ENCODE measurements around the gene OR6M1. TPM values are rescaled to one million over a fixed set of nuclear protein-coding genes. Genes with fewer than 3 reads are reported as not detected.

OR6M1 gene
- polyA plus RNA-seq, 3 donors from 2014 or later, result not detected

DNA sequence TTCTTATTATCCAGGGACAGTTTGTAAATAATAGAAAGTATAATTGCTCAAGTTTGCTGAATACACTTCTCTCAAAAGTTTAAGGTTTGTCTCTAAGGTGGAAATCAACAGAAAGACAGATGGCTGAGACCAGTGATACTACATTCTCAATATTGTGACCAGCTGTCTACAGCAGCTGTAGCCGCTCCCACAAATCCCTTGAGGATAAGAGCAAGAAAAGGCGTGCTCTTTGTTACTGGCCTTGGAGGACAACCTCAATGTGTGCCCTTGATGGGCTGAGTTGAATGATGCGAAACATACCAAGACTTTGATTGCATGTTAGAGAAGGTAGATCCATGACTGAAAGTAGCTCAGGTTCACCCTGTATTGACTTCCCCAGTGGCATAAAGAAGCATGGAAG, 6.1 kb downstream of the OR6M1 start:
- Mint-ChIP-seq H3K36me3 (no peaks in the 10 kb centered on the region), H3K27me3 (ENCODE audit: low read depth in 3 of 3) (peaks cover 0 to 6% (median 3%) of the 10 kb centered on the region in 3 donors), H3K27ac (no peak overlapping the region), H3K4me3 (no peak overlapping the region), H3K9me3 (no peaks in the 10 kb centered on the region), H3K4me1 (no peaks in the 10 kb centered on the region)
- no peak for DNase-seq

GRCh38 chr11:123799438-123799837, 6.7 kb downstream of the OR6M1 start:
- Mint-ChIP-seq H3K9me3 (no peaks in the 10 kb centered on the region), H3K27me3 (ENCODE audit: low read depth in 3 of 3) (peaks cover 0 to 7% (median 3%) of the 10 kb centered on the region in 3 donors), H3K27ac (no peak overlapping the region), H3K4me3 (no peak overlapping the region), H3K4me1 (no peaks in the 10 kb centered on the region), H3K36me3 (no peaks in the 10 kb centered on the region)
- DNase-seq, result no peak

DNA sequence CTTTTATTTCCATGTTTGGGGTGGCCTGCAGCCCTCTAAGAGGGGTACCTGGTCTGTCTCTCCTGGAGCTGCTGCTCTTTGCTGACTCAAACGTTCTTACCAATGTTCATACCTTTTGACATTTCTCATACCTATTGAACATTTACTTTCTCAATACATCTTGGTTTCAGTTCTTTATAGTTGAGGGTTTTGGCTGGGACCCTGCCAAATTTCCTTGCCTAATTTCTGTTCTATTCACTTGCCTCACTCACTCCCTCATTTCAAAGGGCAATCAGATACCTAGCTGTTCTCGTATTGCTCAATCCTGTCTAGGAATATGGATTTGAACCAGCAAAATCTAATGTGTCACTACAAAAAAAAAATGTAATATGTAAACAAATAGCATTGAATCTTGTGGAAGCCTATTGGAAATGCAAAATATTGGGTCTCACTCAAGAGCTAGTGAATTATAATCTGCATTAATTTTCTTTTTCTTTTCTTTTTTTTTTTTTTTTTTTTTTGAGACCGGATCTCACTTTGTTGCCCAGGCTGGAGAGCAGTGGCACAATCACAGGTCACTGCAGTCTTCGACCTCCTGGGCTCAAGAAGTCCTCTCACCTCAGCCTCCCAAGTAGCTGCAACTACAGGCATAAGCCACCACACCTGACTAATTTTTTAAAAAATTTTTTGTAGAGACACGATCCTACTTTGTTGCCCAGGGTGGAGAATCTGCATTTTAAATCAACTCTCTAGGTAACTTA, 7.5 kb downstream of the OR6M1 start:
- Mint-ChIP-seq H3K4me3 (no peak overlapping the region), H3K4me1 (no peaks in the 10 kb centered on the region), H3K27me3 (ENCODE audit: low read depth in 3 of 3) (peaks cover 0 to 7% (median 3%) of the 10 kb centered on the region in 3 donors), H3K27ac (no peak overlapping the region), H3K9me3 (no peaks in the 10 kb centered on the region), H3K36me3 (no peaks in the 10 kb centered on the region)
- DNase-seq, result no peak

- peaks cover 0 to 7% (median 3%) of the 10 kb centered on the region in 3 donors for H3K27me3 Mint-ChIP-seq (ENCODE audit: low read depth in 3 of 3)
Measured at GRCh38 chr11:123798079-123798478, 8.1 kb downstream of the OR6M1 start.

DNA sequence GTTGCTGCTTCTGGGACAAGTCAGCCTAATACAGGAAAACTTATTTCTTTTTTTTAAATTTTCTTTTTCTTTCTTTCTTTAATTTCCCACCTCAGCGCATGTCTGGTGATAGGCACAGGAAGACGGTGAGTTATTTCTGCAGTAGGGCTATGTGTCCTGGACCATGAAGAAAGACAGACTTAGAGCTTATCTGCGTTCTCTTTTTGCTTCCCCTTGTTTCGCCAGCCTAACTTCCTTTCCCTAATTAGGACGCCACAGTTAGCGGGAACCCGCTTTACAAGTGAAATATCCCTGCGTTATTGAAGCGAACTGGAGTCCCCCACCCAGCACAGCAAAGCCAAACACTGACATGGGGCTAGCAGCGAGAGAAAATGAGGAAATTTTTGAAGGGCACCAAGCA, 8.6 kb downstream of the OR6M1 start:
- Mint-ChIP-seq H3K27ac (no peak overlapping the region), H3K4me1 (no peaks in the 10 kb centered on the region), H3K36me3 (no peaks in the 10 kb centered on the region), H3K27me3 (ENCODE audit: low read depth in 3 of 3) (peaks cover 0 to 4% (median 3%) of the 10 kb centered on the region in 3 donors), H3K4me3 (no peak overlapping the region), H3K9me3 (no peaks in the 10 kb centered on the region)
- no peak for DNase-seq

More at GRCh38 chr11:123798079-123798478, 8.1 kb downstream of the OR6M1 start:
- no peak overlapping the region for H3K27ac Mint-ChIP-seq
- no peak for DNase-seq
- H3K36me3 Mint-ChIP-seq, result no peaks in the 10 kb centered on the region
- H3K4me3 Mint-ChIP-seq, result no peak overlapping the region
- no peaks in the 10 kb centered on the region for H3K9me3 Mint-ChIP-seq
- no peaks in the 10 kb centered on the region for H3K4me1 Mint-ChIP-seq

DNA sequence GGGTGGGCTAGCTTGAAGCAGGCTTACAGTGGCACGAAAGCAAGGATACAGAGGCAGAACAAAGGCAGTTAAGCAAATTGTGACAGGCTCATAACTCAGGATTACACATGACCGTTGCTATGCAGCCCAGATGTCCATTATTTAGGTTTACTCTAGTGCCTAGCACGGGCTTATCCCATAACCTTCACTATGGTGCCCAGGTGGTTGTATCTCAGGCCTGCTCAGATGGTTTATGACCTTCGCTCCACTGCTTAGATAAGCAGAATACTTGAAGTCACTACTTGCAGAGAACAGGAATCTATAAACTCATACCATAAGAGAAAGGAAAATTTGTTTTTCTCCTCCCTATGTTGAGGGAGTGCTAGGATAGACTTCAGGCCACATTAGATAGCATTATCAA, 9.0 kb downstream of the OR6M1 start:
- no peak for DNase-seq
- Mint-ChIP-seq H3K9me3 (no peaks in the 10 kb centered on the region), H3K27me3 (ENCODE audit: low read depth in 3 of 3) (peaks cover 0 to 4% (median 4%) of the 10 kb centered on the region in 3 donors), H3K27ac (no peak overlapping the region), H3K4me3 (no peak overlapping the region), H3K4me1 (no peaks in the 10 kb centered on the region), H3K36me3 (no peaks in the 10 kb centered on the region)

GRCh38 chr11:123796226-123796625, 9.9 kb downstream of the OR6M1 start:
- H3K4me3 Mint-ChIP-seq, result no peak overlapping the region

GRCh38 chr11:123783536-123783935, 22.6 kb downstream of the OR6M1 start:
- no peak for DNase-seq
- no peak overlapping the region for H3K4me3 Mint-ChIP-seq
- peaks cover 0 to 10% (median 0%) of the 10 kb centered on the region in 3 donors for H3K27me3 Mint-ChIP-seq (ENCODE audit: low read depth in 3 of 3)
- H3K9me3 Mint-ChIP-seq, result peaks cover 0 to 8% (median 1%) of the 10 kb centered on the region in 6 donors
- no peaks in the 10 kb centered on the region for H3K4me1 Mint-ChIP-seq
- no peak overlapping the region for H3K27ac Mint-ChIP-seq
- H3K36me3 Mint-ChIP-seq, result no peaks in the 10 kb centered on the region

More at GRCh38 chr11:123796226-123796625, 9.9 kb downstream of the OR6M1 start:
- DNase-seq, result no peak
- Mint-ChIP-seq H3K9me3 (no peaks in the 10 kb centered on the region), H3K27me3 (ENCODE audit: low read depth in 3 of 3) (peaks cover 0 to 4% (median 4%) of the 10 kb centered on the region in 3 donors), H3K27ac (no peak overlapping the region), H3K36me3 (no peaks in the 10 kb centered on the region), H3K4me1 (no peaks in the 10 kb centered on the region)

DNA sequence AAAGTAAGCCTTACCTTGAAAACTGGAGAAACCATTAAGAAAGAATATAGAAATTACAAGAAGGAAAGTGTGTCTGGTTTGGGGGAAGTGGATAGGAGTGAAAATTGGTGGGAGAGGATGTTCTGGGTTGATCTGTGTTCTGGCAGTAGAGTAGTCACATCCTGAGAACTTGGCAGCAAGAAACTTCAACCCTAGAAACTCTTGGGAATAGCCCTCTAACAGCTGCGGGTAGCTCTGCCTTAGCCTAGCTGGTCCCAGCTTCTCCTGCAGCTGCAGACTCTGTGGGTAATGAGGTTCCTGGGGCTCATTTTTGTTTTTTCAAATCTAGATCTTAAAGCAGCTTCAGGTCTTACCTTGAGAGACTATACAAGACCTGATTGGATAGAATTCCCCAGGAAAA, 27.6 kb downstream of the OR6M1 start:
- Mint-ChIP-seq H3K4me1 (no peaks in the 10 kb centered on the region), H3K9me3 (peaks cover 0 to 2% (median 0%) of the 10 kb centered on the region in 6 donors), H3K27ac (no peak overlapping the region), H3K27me3 (ENCODE audit: low read depth in 3 of 3) (peaks cover 0 to 4% (median 3%) of the 10 kb centered on the region in 3 donors), H3K36me3 (no peaks in the 10 kb centered on the region), H3K4me3 (no peak overlapping the region)
- DNase-seq, result no peak

DNA sequence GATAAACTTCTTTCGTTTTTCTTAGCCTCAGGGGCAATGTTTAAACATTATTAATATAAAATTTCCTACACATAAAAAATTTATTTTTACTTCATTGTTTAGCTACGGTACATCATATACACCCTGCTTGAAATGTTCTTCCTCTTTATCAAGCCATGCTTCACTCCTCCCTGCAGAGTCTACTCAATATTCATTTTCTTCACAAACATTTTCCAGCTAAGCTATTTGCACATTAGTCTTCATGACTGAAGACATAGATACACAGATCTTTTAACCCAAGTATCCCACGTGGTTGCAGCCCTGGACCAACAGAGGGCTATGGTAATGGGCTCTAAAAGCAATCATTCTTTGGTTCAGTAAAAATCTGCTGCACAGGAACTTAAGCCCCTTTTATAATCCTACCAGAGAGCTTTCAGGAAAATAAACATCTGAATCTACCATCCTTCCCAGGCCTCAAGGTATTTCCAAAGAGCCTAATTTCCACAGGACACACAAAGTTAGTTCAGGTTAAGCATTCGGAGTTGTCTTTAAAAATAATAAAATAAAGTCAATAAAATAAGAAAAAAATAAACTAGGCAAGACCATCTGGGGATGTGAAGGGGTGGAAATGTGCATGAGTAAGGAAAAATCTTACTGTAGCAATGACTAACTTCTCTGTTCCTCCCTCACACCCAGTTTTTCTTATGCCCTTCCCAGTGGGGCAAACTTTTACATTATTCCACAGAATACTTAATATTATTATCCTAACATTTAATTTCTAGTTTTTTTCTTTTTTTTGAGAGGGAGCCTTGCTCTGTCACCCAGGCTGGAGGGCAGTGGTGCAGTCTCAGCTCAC, 30.2 kb downstream of the OR6M1 start:
- Mint-ChIP-seq H3K9me3 (peaks cover 0 to 2% (median 0%) of the 10 kb centered on the region in 6 donors), H3K4me3 (no peak overlapping the region), H3K4me1 (no peaks in the 10 kb centered on the region), H3K36me3 (no peaks in the 10 kb centered on the region), H3K27me3 (ENCODE audit: low read depth in 3 of 3) (peaks cover 4 to 5% (median 4%) of the 10 kb centered on the region in 3 donors), H3K27ac (no peak overlapping the region)
- no peak for DNase-seq

DNA sequence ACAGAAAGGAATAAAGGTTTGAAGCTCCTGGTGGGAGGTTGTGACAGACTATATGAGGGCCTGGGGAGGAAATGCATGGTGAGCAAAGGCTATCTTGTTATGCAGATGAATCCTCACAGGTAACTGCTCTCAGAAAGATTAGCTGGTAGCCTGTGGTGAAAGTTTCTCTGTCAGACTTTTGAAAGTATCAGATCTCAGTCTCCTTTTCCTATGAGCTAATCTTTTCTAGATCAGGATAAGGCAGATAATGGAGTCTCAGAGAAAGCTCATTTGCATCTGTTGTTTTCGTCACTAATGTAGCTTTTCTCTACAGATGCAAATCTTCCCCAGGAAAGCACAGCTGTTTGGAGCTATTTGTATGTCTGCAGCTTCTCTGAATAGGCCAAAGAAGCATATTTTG, 30.9 kb downstream of the OR6M1 start:
- no peak for DNase-seq
- Mint-ChIP-seq H3K4me1 (no peaks in the 10 kb centered on the region), H3K27ac (no peak overlapping the region), H3K4me3 (no peak overlapping the region), H3K9me3 (peaks cover 0 to 2% (median 0%) of the 10 kb centered on the region in 6 donors), H3K36me3 (no peaks in the 10 kb centered on the region), H3K27me3 (ENCODE audit: low read depth in 3 of 3) (peaks cover 3 to 4% (median 4%) of the 10 kb centered on the region in 3 donors)

DNA sequence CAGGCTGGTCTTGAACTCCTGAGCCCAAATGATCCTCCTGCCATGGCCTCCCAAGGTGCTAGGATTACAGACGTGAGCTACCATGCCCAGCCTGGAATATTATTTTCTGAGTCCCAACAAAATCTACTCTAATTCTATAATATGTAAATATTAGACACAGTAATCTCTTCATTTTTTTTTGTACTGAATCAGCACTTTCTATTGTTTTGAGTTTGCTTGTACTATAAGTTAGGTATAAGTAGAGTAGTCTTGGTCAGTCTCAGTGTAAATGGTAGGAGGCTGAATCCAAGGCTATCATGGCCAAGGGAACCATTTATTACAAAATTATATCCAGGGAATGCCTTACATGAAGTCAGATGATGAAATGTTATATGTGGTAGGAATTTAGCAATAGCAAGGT, 32.2 kb downstream of the OR6M1 start:
- H3K27ac Mint-ChIP-seq, result no peak overlapping the region
- DNase-seq, result no peak
- no peak overlapping the region for H3K4me3 Mint-ChIP-seq
- peaks cover 0 to 2% (median 0%) of the 10 kb centered on the region in 6 donors for H3K9me3 Mint-ChIP-seq
- peaks cover 3 to 4% (median 4%) of the 10 kb centered on the region in 3 donors for H3K27me3 Mint-ChIP-seq (ENCODE audit: low read depth in 3 of 3)
- no peaks in the 10 kb centered on the region for H3K36me3 Mint-ChIP-seq
- H3K4me1 Mint-ChIP-seq, result no peaks in the 10 kb centered on the region

- no peaks in the 10 kb centered on the region for H3K36me3 Mint-ChIP-seq
- H3K27me3 Mint-ChIP-seq (ENCODE audit: low read depth in 3 of 3), result peaks cover 1 to 9% (median 3%) of the 10 kb centered on the region in 3 donors
- peaks cover 0 to 2% (median 0%) of the 10 kb centered on the region in 6 donors for H3K9me3 Mint-ChIP-seq
- DNase-seq, result no peak
- H3K4me3 Mint-ChIP-seq, result no peak overlapping the region
- no peaks in the 10 kb centered on the region for H3K4me1 Mint-ChIP-seq
- H3K27ac Mint-ChIP-seq, result no peak overlapping the region
Measured at GRCh38 chr11:123773026-123773425, 33.1 kb downstream of the OR6M1 start.

DNA sequence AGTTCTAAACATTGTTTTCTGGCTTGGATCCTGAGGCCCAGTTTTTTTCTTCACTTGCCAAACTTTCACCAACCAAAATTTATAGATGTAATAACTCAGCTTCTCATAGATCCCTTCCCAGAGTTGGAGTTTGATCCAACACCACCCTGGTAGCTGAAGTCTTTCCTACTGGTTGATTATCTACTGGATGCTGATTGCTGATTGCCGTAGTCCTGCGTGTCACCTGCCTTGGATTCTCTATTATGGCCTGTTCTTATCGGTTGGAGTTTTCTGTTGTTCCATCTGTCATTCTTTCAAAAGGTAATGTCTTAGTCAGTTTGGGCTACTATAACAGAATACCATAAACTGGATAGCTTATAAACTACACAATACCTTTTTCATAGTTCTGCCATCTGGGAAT, 34.5 kb downstream of the OR6M1 start:
- H3K9me3 Mint-ChIP-seq, result peaks cover 0 to 2% (median 0%) of the 10 kb centered on the region in 6 donors
- H3K27ac Mint-ChIP-seq, result no peak overlapping the region
- H3K27me3 Mint-ChIP-seq (ENCODE audit: low read depth in 3 of 3), result peaks cover 1 to 14% (median 3%) of the 10 kb centered on the region in 3 donors
- no peak for DNase-seq
- no peak overlapping the region for H3K4me3 Mint-ChIP-seq
- H3K36me3 Mint-ChIP-seq, result no peaks in the 10 kb centered on the region
- no peaks in the 10 kb centered on the region for H3K4me1 Mint-ChIP-seq
